ENCODE measurements around the gene PRKAG3. TPM values are rescaled to one million over a fixed set of nuclear protein-coding genes. Genes with fewer than 3 reads are reported as not detected.

Gene PRKAG3
- total RNA-seq, 2 experiments from 2014 or later, result not detected

DNA sequence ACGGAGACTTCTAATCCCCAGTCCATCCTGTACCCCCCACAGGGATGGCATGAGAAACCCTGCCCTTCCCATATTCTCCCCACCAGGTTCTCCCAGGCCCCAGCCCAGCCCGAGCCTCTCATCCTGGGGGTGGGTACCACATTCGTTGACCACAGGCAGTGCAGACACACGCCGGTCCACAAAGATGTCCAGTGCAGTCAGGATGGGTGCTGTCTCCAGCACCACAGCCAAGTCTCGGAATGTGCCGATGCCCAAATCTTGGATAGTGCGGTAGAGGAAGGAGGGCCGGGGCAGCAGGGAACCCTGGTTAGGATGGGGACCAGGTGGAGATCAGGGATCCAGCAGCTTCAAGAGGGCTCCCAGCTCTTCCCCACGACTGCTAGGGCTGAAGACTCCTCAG lies 4.8 kb downstream of the PRKAG3 start:
- no peak for ATAC-seq (ENCODE audit: low read depth)
- POLR2A ChIA-PET, result no interaction called here
- Mint-ChIP-seq H3K27me3 (peaks cover 5% of the 10 kb centered on the region), H3K36me3 (no peaks in the 10 kb centered on the region), H3K4me3 (no peak overlapping the region), H3K27ac (no peak overlapping the region), H3K9me3 (no peaks in the 10 kb centered on the region), H3K4me1 (peaks cover 2% of the 10 kb centered on the region)
- no peak for DNase-seq

DNA sequence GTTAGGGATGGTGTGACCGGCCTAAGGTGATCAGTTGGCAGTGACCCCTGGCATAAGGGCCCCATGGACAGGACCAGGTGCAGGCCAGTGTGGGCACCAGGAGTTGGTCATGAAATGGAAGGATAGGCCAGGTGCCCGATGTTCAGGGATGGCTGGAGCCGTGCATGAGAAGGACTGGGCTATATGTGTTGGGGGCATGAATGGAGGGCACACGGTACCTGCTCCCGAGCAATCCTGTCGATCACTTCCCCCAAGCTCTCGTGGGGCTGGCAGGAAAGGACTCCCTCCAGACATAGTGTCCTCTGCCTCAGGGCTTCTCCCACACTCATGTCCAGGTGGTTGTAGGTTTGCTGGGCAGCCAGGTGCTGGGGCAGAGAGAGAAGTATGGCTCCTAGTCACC lies 7.6 kb downstream of the PRKAG3 start:
- POLR2A ChIA-PET, result no interaction called here
- ATAC-seq (ENCODE audit: low read depth) (no peak), DNase-seq (no peak)
- H3K27me3 Mint-ChIP-seq, result peaks cover 3% of the 10 kb centered on the region
- H3K4me1 Mint-ChIP-seq, result no peaks in the 10 kb centered on the region
- H3K4me3 Mint-ChIP-seq, result no peak overlapping the region
- no peak overlapping the region for H3K27ac Mint-ChIP-seq
- no peaks in the 10 kb centered on the region for H3K9me3 Mint-ChIP-seq
- H3K36me3 Mint-ChIP-seq, result no peaks in the 10 kb centered on the region

DNA sequence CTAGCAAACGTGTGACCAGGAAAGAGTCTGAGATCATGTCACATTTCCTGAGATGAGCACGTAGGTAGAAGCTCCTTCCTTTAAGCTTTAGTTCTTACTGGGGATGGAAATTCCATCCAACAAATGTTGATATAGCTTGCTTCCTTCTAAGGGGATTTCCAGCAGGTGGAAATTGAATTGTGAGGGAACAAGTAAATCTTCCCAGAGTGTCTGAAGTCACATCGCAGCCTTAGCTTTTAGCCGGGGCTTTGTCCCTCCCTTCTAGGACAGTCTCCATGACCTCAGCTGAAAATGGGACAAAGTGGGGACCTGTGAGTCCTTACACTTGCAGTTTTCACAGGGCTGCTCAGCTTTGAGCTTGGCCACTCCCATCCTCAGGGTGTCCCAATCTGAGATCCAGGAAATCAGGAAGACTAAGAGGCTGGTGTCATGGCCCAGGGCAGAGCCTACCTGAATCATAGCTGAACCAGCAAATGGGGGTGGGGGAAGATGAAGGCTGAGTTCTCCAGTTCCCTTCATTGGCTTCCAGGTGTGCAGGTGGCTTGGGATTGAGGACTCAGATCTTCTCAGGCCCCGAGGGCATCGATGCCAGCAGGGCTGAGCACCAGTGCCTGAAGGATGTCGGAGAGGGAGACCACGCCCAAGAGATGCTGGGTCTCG lies 8.3 kb downstream of the PRKAG3 start:
- H3K9me3 Mint-ChIP-seq, result no peaks in the 10 kb centered on the region
- ATAC-seq (ENCODE audit: low read depth), result no peak
- no peak overlapping the region for H3K4me3 Mint-ChIP-seq
- no peak overlapping the region for H3K27ac Mint-ChIP-seq
- H3K36me3 Mint-ChIP-seq, result no peaks in the 10 kb centered on the region
- H3K27me3 Mint-ChIP-seq, result peaks cover 3% of the 10 kb centered on the region
- no peak for DNase-seq
- POLR2A ChIA-PET, result no interaction called here
- no peaks in the 10 kb centered on the region for H3K4me1 Mint-ChIP-seq

DNA sequence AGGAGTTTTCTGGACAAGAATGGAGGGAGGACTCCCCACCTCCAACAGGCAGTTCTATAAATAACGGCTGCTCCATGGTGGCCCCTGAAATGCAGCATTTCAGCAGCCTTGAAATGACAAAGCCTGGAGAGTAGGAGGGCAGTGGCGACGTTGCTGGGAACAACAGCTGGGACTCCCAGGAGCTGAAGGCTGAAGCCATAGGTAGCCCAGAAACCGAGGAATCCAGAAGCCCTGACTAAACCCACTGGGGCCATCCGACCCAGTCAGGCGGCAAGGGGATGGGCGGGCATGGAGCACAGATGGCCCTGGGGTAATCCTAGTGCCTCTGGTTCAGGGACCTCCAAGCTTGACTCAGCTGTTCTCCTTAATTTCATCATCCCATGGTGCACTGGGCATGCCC lies 9.0 kb downstream of the PRKAG3 start:
- no peak overlapping the region for H3K27ac Mint-ChIP-seq

DNA sequence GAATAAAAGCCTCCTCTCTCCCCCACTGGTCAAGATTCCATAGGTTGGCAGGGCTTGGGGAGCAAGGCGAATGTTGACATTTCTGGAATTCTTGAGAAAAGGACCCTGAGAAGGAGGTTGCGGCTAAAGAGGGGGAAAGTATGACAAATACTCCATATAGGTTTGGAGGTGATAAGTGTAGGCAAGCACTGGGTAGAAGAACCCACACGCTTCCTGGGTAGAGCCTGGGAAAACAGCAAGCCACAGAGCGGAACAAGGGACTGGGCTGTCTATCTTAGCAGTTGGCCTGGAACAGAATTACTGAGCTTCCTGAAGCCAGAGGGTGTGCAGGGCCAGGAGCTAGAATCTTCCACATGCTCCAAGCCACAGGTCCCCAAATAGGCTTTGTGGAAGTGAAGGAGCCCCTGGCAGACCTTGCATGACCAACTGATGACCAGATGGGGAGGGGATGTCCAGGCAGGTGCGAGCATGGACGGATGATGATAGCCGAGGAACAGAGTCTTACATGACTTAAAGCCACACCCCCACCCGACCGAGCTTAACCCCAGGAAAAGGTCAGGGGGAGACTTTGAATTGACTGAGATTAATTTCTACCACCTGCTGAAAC lies 9.9 kb downstream of the PRKAG3 start:
- POLR2A ChIA-PET, result interaction anchor here (0.6 kb wide), 1 partner anchor 498 kb away, joined by 3 read pairs; no protein-coding TSS in a partner anchor
- ATAC-seq (ENCODE audit: low read depth) (no peak), DNase-seq (no peak)
- Mint-ChIP-seq H3K27ac (no peak overlapping the region), H3K4me3 (no peak overlapping the region), H3K27me3 (peaks cover 8% of the 10 kb centered on the region), H3K36me3 (no peaks in the 10 kb centered on the region), H3K4me1 (no peaks in the 10 kb centered on the region), H3K9me3 (no peaks in the 10 kb centered on the region)

More for the DNA sequence above, 9.0 kb downstream of the PRKAG3 start:
- POLR2A ChIA-PET, result no interaction called here
- Mint-ChIP-seq H3K27me3 (peaks cover 5% of the 10 kb centered on the region), H3K4me1 (no peaks in the 10 kb centered on the region), H3K4me3 (no peak overlapping the region), H3K9me3 (no peaks in the 10 kb centered on the region), H3K36me3 (no peaks in the 10 kb centered on the region)
- DNase-seq, result no peak
- no peak for ATAC-seq (ENCODE audit: low read depth)

DNA sequence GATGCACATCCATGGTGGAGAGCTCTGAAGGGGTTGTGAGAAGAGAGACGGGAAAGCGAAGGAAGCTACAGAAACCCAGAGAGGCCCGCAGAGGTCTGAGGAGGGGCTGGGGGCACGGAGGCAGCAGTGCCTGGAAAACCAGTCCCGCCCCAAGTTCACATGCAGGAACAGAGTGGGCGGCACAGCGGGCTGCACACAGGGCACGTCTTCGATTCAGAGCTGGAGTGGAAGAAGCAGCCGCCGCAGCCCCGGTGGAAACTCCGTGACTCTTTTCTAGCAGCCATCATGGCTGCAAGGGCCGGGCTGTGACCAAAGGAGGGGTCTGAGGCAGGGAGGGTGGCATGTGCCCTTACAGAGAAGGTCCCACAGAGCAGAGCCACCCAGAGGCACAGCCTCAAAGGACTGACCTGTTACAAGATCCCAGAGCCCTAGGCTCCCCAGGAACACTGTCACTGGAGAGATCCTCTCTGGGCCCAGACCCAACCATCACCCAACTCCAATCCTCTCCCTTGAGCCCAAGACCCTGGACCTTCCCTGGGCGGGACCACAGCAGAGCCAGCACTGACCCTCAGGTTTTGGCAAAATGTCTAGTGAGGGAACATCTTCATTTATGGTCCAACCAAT lies 10.7 kb downstream of the PRKAG3 start:
- Mint-ChIP-seq H3K27me3 (peaks cover 5% of the 10 kb centered on the region), H3K36me3 (no peaks in the 10 kb centered on the region), H3K27ac (no peak overlapping the region), H3K4me1 (no peaks in the 10 kb centered on the region), H3K4me3 (no peak overlapping the region), H3K9me3 (no peaks in the 10 kb centered on the region)
- POLR2A ChIA-PET, result no interaction called here
- no peak for ATAC-seq (ENCODE audit: low read depth)
- DNase-seq, result no peak

DNA sequence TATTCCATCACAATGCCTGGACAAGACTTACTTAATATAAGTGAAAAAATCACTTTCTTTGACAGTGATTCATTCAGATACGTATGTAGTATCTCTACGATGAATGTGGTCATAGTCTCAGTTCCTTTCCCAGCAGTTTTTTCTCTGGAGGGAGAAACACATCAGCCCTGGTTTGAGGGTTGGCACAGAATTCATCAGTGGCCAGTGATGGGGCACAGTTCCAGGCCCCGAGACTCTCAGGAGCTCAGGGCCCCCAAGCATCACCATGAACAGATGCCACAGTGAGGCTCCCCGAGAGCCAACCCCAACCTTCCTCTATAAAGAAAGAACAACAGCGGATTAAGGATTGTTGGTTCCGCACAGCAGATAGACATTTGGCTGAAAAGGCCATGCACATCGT lies 12.5 kb downstream of the PRKAG3 start:
- Mint-ChIP-seq H3K9me3 (no peaks in the 10 kb centered on the region), H3K27ac (no peak overlapping the region), H3K4me1 (no peaks in the 10 kb centered on the region), H3K4me3 (no peak overlapping the region), H3K27me3 (peaks cover 5% of the 10 kb centered on the region), H3K36me3 (no peaks in the 10 kb centered on the region)
- no peak for DNase-seq
- no peak for ATAC-seq (ENCODE audit: low read depth)
- POLR2A ChIA-PET, result no interaction called here

DNA sequence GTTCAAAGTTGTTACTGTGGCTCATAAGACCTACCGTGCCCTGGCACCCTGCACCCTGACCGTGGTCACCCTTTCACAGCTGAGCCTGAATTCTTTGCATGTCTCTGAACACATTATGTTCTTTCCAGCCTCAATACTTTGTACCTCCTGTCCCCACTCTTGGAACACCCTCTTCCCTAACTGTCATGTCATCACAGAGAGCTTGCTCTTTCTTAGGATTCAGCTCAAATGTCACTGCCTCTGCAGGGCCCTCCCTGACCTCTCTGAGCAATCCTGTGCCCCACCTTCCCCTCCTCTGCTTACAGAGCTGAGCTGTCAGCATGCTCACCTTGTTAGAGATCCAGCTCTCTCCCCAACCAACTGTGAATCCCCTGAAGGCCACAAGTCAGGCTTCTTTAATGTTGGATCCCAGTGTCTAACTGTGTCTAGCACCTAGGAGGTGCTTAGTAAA lies 15.0 kb downstream of the PRKAG3 start:
- POLR2A ChIA-PET, result no interaction called here
- H3K4me1 Mint-ChIP-seq, result no peaks in the 10 kb centered on the region
- DNase-seq (no peak), ATAC-seq (ENCODE audit: low read depth) (no peak)
- no peak overlapping the region for H3K4me3 Mint-ChIP-seq
- H3K9me3 Mint-ChIP-seq, result no peaks in the 10 kb centered on the region
- no peaks in the 10 kb centered on the region for H3K36me3 Mint-ChIP-seq
- no peak overlapping the region for H3K27ac Mint-ChIP-seq
- H3K27me3 Mint-ChIP-seq, result peaks cover 5% of the 10 kb centered on the region

DNA sequence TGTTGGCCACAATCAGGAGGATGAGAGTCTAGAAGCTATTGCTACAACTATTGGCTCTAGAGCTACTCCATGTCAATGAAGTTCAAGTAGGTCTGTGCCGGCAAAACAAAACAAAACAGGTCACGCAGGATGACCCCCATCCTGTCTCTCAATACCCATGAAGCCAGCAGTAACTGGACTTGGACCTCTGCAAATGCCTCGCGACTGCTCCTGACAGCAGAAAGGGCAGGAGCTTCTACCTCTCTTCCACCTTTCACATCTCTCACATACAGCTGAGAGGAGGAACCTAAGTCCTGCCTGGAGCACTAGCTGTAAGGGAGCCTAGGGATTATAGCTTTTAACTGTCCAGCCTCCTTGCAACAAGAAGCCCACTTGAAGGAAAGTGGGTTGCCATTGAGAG lies 16.0 kb downstream of the PRKAG3 start:
- Mint-ChIP-seq H3K27me3 (peaks cover 5% of the 10 kb centered on the region), H3K4me3 (no peak overlapping the region), H3K36me3 (no peaks in the 10 kb centered on the region), H3K9me3 (no peaks in the 10 kb centered on the region), H3K27ac (no peak overlapping the region), H3K4me1 (no peaks in the 10 kb centered on the region)
- ATAC-seq (ENCODE audit: low read depth) (no peak), DNase-seq (no peak)
- POLR2A ChIA-PET, result no interaction called here

DNA sequence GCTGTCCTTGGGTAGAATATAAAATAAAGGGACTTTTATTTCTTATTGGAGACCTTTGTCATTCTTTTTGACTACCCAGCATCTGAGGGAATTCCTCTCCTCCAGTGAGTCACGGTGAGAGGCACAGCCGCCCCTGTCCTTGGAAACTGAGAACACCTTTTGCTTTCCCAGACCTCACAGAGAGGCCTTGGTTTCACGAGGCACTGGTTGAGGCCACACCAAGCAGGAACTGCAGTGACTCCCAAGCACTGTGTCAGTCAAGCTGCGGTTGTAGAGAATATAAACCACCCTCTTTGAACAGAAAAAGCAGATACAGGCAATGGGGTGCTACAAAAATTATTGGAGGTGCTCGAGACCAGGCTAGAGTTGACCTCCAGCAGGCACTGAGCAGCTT lies 16.4 kb downstream of the PRKAG3 start:
- no peak for ATAC-seq (ENCODE audit: low read depth)
- Mint-ChIP-seq H3K27ac (no peak overlapping the region), H3K36me3 (no peaks in the 10 kb centered on the region), H3K27me3 (peaks cover 5% of the 10 kb centered on the region), H3K9me3 (no peaks in the 10 kb centered on the region), H3K4me1 (no peaks in the 10 kb centered on the region), H3K4me3 (no peak overlapping the region)
- DNase-seq, result no peak
- POLR2A ChIA-PET, result no interaction called here

DNA sequence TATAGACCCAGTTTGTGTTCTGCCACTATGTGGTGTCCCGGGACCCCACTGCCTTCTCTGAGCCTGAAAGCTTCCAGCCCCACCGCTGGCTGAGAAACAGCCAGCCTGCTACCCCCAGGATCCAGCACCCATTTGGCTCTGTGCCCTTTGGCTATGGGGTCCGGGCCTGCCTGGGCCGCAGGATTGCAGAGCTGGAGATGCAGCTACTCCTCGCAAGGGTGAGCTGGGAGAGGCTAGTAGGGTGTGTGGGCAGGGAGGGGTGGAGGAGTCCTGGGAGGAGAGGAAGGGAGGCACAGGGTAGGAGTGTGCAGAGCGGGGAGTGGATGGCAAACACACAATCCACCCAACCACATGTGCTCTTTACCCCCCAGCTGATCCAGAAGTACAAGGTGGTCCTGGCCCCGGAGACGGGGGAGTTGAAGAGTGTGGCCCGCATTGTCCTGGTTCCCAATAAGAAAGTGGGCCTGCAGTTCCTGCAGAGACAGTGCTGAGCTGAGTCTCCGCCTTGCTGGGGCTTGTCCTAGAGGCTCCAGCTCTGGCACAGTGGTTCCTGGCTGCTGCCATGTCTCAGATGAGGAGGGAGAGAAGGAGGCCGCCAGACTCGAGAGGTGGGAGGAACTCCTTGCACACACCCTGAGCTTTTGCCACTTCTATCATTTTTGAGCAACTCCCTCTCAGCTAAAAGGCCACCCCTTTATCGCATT lies 16.9 kb downstream of the PRKAG3 start:
- POLR2A ChIA-PET, result no interaction called here
- Mint-ChIP-seq H3K27ac (no peak overlapping the region), H3K27me3 (peaks cover 5% of the 10 kb centered on the region)

DNA sequence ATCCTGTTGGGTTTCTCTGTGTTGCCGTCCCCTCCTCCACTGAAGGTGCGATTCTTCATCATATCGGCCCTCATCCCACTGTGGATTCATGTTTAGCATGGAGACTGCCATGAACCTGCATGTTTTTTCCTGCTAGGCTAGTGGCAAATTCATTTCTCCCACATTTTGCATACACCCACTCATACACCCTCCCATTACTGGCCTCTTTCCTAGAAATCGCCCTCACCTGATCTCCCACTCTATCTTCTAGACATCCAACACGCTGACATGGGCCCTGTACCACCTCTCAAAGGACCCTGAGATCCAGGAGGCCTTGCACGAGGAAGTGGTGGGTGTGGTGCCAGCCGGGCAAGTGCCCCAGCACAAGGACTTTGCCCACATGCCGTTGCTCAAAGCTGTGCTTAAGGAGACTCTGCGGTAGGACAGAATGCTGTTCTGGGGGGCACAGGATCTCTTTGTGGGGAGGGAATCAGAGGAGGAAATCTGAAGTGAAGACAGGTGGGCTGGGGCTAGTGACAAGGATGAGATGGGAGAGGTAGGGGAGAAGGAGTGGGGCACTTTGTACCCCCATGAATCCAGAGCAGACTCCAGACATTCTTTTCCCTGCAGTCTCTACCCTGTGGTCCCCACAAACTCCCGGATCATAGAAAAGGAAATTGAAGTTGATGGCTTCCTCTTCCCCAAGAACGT lies 17.7 kb downstream of the PRKAG3 start:
- no peak overlapping the region for H3K27ac Mint-ChIP-seq
- no peak overlapping the region for H3K4me3 Mint-ChIP-seq
- POLR2A ChIA-PET, result no interaction called here
- no peaks in the 10 kb centered on the region for H3K4me1 Mint-ChIP-seq
- ATAC-seq (ENCODE audit: low read depth) (no peak), DNase-seq (no peak)
- no peaks in the 10 kb centered on the region for H3K36me3 Mint-ChIP-seq
- peaks cover 8% of the 10 kb centered on the region for H3K27me3 Mint-ChIP-seq
- H3K9me3 Mint-ChIP-seq, result no peaks in the 10 kb centered on the region

More for the DNA sequence above, 16.9 kb downstream of the PRKAG3 start:
- H3K4me1 Mint-ChIP-seq, result no peaks in the 10 kb centered on the region
- no peaks in the 10 kb centered on the region for H3K36me3 Mint-ChIP-seq
- ATAC-seq (ENCODE audit: low read depth) (no peak), DNase-seq (no peak)
- no peak overlapping the region for H3K4me3 Mint-ChIP-seq
- H3K9me3 Mint-ChIP-seq, result no peaks in the 10 kb centered on the region

DNA sequence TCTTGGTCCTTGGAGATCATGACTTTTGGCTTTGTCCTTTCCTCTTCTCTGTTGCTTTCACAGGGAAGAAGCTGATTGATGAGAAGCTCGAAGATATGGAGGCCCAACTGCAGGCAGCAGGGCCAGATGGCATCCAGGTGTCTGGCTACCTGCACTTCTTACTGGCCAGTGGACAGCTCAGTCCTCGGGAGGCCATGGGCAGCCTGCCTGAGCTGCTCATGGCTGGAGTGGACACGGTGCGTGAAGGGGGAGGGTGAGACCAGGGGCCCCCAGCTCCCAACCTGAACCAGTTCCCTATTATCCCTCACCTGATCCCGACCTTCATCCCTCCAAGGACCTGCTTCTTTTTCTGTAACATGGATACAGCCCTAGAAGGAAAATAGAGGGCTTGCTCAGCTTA lies 18.7 kb downstream of the PRKAG3 start:
- Mint-ChIP-seq H3K4me1 (no peaks in the 10 kb centered on the region), H3K9me3 (no peaks in the 10 kb centered on the region), H3K4me3 (no peak overlapping the region), H3K27me3 (peaks cover 18% of the 10 kb centered on the region), H3K27ac (no peak overlapping the region), H3K36me3 (no peaks in the 10 kb centered on the region)
- DNase-seq (no peak), ATAC-seq (ENCODE audit: low read depth) (no peak)
- POLR2A ChIA-PET, result no interaction called here

Data from activated naive CD8-positive, alpha-beta T cell treated with anti-CD3 and anti-CD28 coated beads, Interleukin-2, amount 10 ng/mL, durations not matched to agents 7 days and 5 days (primary cell).